ENCODE results near the gene ANKRD33B.

- TF ChIP-seq GATA3 (IDR thresholded peaks at IDR 0.05; ENCODE audit: low read depth, low read length) (no peak), GATA2 (IDR thresholded peaks at IDR 0.05; ENCODE audit: low read depth, low read length) (no peak)
Observed at GRCh38 chr5:10592601-10593000, 28.7 kb downstream of the ANKRD33B start.
